HG02981 (cell line): Measurements from ENCODE around the gene SRP72.
"Not testable (repeated sequence)": the region's sequence is repeated elsewhere in the genome, so short reads cannot be mapped to it uniquely, and the experiment has no call there.

ENCODE experiments used
- ATAC-seq: cut with Tn5 transposase; IDR thresholded peaks from one replicate; pipeline ENCODE4 v1.9.1; 2021; ENCODE audit warnings: mild to moderate bottlenecking, moderate library complexity; ENCODE audit not compliant: unreplicated experiment

SRP72 gene

GRCh38 chr4:56464581-56464980 lies 2.8 kb upstream of the SRP72 start:
- no peak for ATAC-seq

GRCh38 chr4:56465599-56466295 lies 1.7 kb upstream of the SRP72 start:
- no peak for ATAC-seq

- ATAC-seq, result not testable (repeated sequence)
These were observed 1.1 kb upstream of the SRP72 start for GRCh38 chr4:56466296-56466761.

GRCh38 chr4:56466910-56467283 lies 520 bp upstream of the SRP72 start:
- ATAC-seq, result no peak

- peak; percentile 38 for ATAC-seq
These were observed 643 bp downstream of the SRP72 start for GRCh38 chr4:56468097-56468422.

DNA sequence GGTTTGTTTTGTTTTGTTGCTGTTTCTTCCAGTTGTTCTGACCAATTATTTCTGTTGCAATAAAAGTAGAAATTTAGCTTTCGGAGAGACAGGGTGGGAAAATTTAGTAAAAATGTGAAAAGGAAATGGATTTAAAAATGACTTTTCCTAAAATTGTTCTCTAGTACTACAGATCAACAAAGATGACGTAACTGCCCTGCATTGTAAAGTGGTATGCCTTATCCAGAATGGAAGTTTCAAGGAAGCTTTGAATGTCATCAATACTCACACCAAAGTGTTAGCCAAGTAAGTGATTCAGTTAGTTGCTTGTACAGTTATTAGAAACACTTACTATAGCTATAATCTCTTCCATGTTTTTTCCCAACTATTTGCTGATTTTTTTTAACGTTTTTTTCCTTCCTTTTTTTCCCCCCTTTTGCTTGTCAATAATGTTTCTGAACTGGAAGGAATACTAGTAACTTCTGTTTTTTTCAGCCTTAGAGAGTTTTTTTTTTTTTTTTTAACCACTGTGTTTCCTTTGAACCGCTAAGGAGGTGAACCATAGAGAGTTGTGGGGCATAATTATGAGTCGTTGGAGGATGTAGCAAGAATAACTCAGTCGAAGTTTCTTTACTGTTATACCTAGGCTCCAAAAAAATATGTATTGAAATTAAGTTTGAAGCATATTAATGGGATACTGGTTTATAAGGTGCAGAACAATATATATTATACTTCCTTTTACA lies 2.2 kb downstream of the SRP72 start:
- ATAC-seq, result no peak

DNA sequence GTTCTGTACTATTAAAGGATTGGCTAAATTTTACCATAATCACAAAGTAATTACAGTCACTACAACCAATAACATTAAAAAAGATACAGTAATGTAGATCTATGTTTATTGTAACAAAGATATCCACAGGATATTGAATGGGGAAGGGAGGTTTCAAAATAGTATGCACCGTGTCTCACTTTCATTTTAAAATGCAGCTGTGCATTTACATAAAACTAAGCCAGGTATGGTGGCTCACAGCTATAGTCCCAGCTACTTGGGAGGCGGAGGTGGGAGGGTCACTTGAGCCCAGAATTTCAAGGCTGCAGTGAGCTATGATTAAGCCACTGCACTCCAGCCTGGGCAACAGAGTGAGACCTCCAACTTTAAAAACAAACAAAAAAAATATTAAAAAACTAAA lies 8.5 kb downstream of the SRP72 start:
- ATAC-seq, result no peak

- ATAC-seq, result no peak
These were observed 9.8 kb downstream of the SRP72 start for GRCh38 chr4:56477192-56477702.

GRCh38 chr4:56480691-56481090 lies 13.3 kb downstream of the SRP72 start:
- ATAC-seq, result no peak

DNA sequence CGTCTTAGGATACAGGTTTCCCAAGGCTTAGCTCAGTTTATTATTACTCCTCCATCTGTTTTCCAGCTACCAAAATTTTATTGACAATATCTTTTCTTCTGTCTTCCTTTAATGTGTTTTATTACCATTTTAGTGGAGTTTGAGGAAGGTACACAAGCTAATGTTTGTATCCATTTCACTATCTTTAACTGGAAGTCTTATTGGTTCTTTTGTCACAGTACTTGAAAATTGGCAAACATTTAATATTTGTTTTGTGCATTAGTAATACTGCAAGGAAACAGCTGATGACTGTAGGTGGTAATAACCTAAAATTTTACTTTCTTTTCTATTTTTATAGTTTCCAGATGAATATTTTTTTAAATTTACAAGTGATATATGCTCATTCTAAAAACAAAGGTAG lies 28.8 kb downstream of the SRP72 start:
- no peak for ATAC-seq

DNA sequence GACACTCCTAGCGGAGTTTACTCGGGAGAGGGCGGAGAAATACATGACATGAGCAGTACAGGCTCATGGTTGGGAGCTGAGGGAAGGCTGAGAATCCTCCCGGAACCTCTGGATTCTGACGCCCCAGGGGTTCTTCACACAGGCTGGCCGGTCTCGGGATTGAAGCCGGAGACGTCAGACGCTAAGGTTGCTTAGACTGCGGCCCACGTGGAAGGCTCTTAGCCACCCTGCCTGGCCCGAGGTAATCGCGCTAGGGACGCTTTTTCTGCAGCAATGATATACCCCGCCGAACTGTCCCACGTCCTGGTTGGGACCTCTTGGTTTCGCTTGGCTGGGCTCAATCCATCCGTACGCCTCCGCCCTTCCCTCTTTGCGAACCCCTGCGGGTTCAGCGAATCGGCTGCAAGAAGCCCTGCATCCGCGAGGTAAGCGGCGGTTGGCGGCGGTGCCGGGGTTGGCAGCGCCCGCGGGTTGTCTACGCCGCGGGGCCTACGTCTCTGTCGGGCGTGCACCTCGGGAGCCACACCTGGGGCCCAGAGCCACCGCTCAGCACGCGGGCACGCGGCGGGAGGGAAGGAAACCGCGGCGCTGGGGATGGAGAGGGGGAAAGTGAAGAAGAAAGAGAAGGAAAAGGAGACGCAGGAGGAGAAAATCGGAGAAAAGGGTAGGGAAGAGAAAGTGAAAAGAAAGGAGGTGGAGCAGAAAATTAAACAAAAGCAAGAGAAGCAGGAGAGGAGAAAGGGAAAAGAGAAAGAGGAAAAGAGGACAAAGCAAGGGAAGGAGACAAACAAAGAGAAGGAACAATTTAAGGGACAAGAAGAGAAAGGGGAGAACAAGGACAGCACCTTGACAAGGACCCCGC lies 38.1 kb downstream of the SRP72 start, which contains the start of gene ARL9:
TSS of gene ARL9 (plus strand) at position 523 of the 862 bp plus-strand sequence. CDS start at position 595, 72 bp downstream.
- ATAC-seq, result peak; percentile 63

- ATAC-seq, result no peak
These were observed 43.7 kb downstream of the SRP72 start for GRCh38 chr4:56511098-56511497.

DNA sequence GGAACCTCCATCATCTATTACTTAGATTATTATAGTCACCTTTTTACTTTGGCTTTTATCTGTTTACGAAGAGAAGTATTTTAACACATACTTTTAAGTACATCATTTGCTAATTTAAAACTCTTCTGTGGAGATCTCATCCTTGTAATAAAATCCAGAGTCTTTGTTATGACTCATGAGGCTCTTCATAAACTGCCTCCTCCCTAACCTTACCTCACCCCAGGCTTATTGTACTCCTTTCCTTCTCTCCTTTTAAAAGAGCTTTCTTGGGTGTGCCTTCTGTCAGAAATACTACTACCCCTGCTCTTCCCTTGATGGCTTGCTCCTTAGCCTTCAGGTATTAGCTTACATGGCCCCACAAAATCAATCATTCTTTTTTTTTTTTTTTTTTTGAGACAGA lies 44.7 kb downstream of the SRP72 start:
- ATAC-seq, result no peak

- no peak for ATAC-seq
These were observed 46.1 kb downstream of the SRP72 start for GRCh38 chr4:56513517-56513916.

DNA sequence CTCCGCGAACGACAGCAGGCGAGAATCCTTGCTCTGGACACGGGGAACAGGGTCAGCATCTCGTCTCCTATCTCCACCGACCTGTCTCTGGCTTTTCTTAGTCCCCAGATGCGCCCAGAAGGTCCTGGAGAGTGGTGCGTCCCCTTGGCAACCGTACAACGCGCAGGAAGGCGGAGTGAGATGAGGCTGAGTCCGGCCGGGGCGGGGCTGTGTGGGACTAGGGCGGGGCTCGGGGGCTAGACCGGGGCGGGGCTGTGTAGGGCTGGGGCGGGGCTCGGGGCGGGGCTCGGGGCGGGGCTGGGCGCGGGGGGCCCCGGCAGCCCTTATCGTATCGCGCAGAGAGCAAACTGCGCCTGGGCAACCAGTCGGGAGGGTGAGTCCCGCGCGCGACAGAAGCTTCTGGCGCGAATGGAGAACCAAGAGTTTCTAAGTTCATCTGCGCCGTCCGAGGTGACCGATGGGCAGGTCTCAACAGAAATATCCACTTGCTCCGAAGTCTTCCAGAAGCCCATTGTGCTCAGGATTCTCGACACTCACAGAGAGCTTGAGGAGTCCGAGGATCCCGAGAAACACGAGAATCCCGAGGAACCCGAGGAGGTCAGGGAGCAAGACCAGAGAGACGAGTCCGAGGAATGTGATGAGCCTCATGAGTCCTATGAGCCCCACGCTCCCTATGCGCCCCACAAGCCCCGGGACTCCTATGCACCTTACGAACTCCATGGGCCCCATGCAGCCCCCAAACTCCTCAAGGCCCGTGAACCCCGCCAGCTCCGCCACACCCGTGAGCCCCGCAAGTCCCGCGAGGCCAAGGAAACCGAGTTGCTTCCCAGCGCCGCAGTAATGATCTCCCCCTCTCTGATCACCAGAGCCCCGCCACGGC lies 63.1 kb downstream of the SRP72 start:
- ATAC-seq, result peak; percentile 95

- no peak for ATAC-seq
These were observed 63.8 kb downstream of the SRP72 start for GRCh38 chr4:56531149-56531770.

GRCh38 chr4:56531823-56532222 lies 64.4 kb downstream of the SRP72 start:
- no peak for ATAC-seq

DNA sequence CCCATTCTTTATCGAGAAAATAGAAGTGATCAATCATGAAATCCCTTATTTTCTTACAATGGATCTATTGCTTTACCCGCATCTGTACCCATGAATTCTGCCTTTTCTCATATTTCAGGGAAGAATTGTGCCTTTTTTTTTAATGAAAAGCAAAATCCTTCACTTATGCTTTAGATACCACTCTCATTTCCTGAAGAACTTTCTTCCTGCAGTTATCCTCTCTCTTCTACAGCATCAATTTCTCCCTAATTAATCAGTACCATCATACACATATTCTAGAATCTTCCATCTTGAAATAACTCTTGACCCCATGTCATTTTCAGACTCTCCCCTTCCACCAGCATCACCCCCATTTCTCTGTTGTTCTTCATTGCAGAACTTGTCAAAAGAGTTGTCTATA lies 64.8 kb downstream of the SRP72 start:
- no peak for ATAC-seq

GRCh38 chr4:56535915-56536314 lies 68.5 kb downstream of the SRP72 start:
- no peak for ATAC-seq

GRCh38 chr4:56537147-56537546 lies 69.7 kb downstream of the SRP72 start:
- ATAC-seq, result no peak
